Measurements from ENCODE around the gene CTNNB1.

The CTNNB1 gene

DNA sequence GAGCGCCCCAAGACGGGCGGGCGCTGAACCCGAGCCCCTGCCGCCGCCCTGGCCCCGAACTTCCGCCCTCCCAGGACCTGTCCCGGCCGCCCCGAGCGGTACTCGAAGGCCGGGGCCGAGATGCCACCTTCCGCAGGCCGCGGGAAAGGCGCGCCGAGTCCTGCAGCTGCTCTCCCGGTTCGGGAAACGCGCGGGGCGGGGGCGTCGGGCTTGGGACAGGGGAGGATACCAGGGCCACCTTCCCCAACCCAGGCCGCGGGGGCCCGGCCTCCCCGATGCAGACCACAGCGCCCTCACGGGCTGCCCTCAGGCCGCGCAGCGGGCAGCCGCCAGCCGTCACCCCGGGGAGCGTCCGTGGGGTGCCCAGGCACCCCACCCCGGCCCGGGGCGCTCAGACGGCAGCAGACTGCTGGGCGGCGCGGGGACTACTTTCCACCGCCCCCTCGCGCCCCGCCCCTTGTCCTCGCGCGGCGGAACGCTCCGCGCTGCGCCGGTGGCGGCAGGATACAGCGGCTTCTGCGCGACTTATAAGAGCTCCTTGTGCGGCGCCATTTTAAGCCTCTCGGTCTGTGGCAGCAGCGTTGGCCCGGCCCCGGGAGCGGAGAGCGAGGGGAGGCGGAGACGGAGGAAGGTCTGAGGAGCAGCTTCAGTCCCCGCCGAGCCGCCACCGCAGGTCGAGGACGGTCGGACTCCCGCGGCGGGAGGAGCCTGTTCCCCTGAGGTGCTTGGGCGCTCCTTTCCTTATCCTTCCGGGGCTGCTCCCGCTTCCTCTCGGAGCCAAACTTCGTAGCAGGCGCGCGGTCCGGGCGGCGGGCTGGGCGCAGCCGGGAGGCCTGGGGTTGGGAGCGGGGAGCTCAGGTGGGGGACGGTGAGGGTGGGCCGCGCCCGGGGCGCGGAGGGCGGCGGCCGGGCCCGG lies at the start of gene CTNNB1:
TSS of gene CTNNB1 (plus strand) at position 556 of the 916 bp plus-strand sequence. CDS start 24,564 bp downstream, outside the sequence.
- DNase-seq (ENCODE audit: low spot score): peak; percentile 91

GRCh38 chr3:41155834-41156233 lies 43.5 kb upstream of the CTNNB1 start:
- DNase-seq (ENCODE audit: low spot score): no peak

- DNase-seq (ENCODE audit: low spot score): no peak
These were observed 40.4 kb upstream of the CTNNB1 start for GRCh38 chr3:41158947-41159346.

DNA sequence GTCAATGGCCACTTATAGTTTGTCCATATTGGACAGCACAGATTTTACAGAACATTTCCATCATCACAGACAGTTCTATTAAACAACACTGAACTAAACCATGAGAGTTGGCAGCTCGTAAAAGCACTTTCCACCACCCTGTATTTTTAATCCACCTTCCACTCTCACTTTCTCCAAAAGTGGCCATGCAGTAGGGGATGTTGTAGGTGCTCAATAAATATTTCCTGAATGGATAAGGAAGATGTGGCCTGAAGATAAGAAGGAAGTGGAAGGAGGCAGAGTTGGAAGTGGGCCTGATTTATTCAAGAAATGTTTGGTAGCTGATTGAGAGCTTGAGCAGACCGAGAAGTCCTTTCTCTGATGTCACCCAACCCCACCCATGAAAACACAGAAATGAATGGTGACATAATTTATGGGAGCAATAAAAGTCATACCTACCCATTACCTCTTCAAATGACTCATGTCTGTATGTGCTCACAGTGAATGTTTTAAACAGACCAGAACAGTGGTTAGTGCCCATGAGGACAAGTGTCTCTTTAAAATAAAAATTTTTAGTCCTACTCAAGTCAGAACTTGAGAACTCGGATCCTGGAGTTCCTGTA lies 39.6 kb upstream of the CTNNB1 start:
- DNase-seq (ENCODE audit: low spot score): no peak

- no peak for DNase-seq (ENCODE audit: low spot score)
These were observed 36.8 kb upstream of the CTNNB1 start for GRCh38 chr3:41162541-41162940.

DNA sequence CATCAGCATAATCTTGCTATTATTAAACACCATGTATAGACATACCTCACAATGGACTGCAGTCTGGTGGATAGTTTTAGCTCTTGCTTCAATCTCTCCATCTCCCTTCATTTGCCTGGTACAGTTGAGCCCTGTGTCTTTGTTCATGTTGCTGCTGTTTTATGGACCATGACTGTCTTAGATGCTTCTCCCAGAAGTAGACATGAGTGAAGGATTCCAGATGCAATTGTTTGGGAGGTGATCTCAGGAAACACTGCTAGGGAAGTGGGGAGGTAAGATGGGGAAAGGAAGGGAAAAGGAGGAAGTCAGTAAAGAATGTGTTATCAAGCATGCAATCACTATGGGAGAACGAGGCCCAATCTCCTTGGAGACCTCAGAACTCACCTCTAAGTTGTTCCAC lies 36.3 kb upstream of the CTNNB1 start:
- DNase-seq (ENCODE audit: low spot score): no peak

- no peak for DNase-seq (ENCODE audit: low spot score)
These were observed 35.9 kb upstream of the CTNNB1 start for GRCh38 chr3:41163421-41163820.

DNA sequence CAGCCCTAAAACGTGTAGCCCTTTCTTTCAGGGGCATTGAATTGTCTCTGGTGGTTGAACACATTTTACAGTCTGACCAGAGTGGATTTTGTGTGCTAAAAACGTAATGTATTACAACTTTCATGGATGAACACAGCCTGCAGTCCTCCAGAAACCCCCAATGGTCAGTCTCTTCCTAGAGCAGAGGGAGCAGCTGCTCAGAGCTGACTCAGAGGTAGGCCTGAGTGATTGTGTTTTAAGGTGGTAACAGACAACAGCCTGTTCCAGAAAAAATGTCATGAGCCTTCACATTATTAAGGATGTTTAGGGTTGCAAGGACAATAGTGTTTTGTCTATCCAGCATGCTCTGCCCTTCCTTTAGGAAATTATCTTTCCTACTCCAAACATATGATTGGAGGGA lies 34.5 kb upstream of the CTNNB1 start:
- DNase-seq (ENCODE audit: low spot score): no peak

- no peak for DNase-seq (ENCODE audit: low spot score)
These were observed 31.4 kb upstream of the CTNNB1 start for GRCh38 chr3:41167722-41168497.

DNA sequence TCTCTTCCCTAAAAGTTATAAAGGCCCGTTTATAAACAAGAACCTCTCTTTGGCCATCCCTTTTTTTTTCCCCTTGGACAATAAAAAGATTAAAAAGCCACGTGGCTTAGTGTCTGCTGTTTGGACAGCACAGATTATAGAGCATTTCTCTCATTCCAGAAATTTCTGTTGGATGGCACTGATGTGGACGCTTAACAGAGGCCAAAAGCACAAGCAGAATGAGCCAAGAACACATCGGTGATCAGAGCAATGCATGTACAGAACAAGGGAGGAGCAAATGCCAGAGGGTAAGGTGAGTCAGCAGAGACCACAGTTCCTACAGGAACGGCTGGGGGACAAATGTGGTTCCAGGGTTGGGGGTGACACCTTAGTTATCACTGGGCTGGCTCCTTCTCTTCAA lies 30.3 kb upstream of the CTNNB1 start:
- no peak for DNase-seq (ENCODE audit: low spot score)

GRCh38 chr3:41173926-41174885 lies 25.1 kb upstream of the CTNNB1 start:
- DNase-seq (ENCODE audit: low spot score): no peak

- no peak for DNase-seq (ENCODE audit: low spot score)
These were observed 23.9 kb upstream of the CTNNB1 start for GRCh38 chr3:41175365-41175764.

GRCh38 chr3:41176596-41176995 lies 22.7 kb upstream of the CTNNB1 start:
- no peak for DNase-seq (ENCODE audit: low spot score)

DNA sequence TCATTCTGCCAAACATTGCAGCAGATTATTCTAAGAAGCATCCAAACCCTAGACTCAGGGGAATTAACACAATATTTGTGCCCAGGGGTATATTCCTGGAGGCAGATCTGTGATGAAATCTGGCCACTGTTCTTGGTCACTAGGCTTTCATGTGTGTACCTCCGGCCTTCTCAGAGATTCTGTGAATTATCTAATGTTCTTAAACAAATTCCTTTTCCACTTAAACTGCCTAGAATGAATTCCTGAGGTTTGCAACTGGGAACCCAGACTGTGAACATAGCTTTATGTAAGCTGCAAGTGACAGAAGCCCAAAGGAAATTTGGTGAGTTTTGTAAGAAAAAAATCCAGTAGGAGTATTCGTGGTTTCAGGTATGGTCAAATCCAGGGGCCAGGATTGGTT lies 20.7 kb upstream of the CTNNB1 start:
- DNase-seq (ENCODE audit: low spot score): no peak

- DNase-seq (ENCODE audit: low spot score): no peak
These were observed 18.9 kb upstream of the CTNNB1 start for GRCh38 chr3:41180396-41180795.

DNA sequence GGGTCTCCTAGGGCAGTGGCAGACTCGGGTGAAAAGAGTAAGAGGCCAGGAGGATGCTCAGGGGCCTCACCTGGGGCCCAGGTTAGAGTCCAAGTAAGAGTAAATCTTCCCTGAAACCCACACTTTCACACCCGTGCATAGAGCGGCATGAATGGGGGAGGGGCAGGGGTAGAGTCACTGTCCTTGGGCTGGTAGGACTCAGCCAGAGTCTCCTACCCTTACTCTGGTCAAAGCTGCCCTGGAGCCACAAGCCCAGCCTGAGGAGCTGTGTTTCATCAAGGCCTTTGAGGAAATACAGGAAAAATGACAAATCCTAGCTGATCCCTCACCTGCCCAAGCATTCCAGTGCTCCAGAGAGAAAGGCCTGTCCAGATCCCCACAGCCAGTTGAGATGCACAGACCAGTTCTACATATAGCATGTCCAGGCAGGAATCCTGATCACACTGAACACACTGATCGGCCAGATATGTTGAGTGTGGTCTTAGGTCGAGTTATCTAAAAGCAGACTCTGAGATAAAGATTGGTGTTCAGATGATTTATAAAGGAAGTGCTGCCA lies 16.7 kb upstream of the CTNNB1 start:
- DNase-seq (ENCODE audit: low spot score): no peak

DNA sequence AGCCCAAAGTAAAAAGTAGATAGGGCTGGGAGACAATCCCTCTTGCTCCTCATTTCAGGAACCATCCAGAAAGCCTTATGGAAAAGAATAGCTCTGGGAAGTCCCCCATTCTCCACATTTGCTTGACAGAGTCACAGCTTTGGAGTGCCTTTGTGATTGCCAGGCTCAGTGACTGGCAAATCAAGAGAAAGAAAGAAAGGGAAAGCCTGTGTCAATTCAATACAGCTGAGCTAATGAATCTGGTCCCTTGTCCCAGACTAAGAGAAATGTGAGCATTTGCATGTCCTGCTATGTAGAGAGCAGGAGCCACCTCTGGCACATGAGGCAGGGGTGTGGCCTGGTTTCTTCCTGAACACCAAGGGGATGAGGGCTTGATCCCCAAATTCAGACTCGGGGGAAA lies 14.9 kb upstream of the CTNNB1 start:
- no peak for DNase-seq (ENCODE audit: low spot score)

DNA sequence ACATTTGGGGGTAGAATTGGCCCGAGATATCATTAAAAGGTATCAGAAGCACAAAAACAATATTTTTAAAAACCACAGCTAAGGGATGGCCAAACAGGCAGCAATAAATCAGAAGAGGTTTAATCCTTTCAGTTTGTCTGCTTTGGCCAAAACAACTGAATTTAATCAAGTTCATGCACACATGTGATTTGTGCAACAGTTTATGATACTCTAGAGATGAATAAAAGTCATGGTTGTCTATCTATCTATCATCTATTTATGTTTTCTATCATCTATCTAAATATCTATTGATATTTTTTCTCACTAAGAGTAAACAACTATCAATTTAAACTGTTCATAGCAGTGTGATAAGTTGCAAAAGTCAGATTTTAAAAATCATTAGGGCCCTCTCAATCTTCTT lies 13.0 kb upstream of the CTNNB1 start:
- DNase-seq (ENCODE audit: low spot score): no peak

DNA sequence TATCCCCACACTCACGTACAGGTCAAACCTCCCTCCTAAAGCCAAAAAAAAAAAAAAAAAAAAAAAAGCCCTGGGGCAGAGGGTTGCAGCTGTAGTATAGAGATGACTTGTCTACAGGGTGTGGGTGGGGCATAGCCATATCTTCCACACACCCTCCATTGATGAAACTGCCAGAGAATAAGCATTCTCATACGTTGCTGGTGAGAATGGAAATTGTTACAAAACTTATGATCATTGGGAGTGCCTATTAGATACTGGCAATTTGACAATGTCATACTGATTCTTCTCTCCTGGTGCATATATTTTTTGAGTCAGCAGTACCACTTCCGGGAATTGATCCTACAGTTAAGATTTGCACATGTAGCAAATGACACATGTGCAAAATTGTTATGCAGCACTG lies 11.0 kb upstream of the CTNNB1 start:
- no peak for DNase-seq (ENCODE audit: low spot score)

DNA sequence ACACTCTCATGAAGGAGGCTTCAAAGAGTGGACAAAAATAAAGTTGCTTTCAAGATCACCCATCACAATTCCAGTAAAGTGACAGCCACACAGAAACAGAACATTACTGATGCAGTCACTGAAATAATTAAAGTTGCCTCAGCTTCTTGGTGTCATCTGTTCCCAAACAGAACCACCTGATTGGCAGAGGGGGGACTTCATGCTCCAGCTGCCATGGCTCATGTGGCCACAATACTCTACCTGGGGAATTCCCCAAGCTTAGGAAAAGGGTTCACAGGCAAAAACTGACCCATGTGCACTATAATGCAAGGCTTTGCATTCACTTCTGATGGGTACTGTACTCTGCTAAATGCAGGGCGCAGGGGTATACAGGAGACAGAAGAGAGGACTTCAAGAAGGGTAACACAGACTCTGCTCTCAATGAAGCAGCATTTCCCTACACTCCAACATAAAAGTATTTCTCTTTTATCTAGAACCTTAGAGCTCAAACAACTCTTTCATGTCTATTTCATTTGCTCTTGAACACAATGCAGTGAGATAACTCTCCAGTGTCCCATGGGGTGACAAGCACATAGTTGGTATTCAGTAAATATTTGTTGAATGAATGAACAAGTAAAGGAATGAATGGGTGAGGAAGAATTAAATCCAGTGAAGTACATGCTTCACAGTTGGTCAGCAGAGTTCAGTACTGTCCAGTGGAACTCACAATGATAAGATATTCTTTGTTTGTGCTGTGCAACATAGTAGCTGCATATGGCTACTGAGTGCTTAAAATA lies 8.6 kb upstream of the CTNNB1 start:
- DNase-seq (ENCODE audit: low spot score): no peak

DNA sequence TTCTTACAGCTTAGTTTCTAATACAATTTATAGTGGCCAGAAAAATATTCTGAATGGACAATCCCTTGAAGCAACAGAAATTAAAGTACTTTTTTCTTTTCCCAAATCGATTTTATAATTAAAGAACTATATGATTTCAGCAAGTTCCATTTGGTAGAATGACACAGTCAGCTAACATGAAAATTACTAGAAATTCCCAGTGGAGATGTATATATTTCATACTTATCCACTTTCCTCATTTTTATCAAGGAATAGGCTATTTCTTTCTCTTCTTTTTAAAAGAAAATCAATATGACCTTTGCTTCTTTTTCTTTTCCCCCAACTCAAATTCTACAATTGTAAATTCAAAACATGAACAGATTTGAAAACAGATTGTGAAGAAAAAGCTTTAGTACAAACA lies 6.4 kb upstream of the CTNNB1 start:
- DNase-seq (ENCODE audit: low spot score): no peak
